Heart left ventricle (tissue), 13 donors: ENCODE measurements around the gene PTPRO.

ENCODE experiments used
- CTCF ChIP-seq, 12 donors: fragments of 200-600 bp; sonication (generic) in 4 of 12; IDR thresholded peaks; one replicate each; pipeline versions ENCODE4 v1.5.0 to v1.8.0; 2018 to 2022; ENCODE audit warnings: antibody characterized with exemption in 12 of 12, mild to moderate bottlenecking in 5 of 12
- POLR2A ChIP-seq, 2 donors: fragments of 450-650 bp; IDR thresholded peaks; one replicate each; pipeline ENCODE4 v1.6.1; 2017; ENCODE audit warnings: antibody characterized with exemption in 2 of 2, mild to moderate bottlenecking in 2 of 2, moderate library complexity in 2 of 2
- donor health status: ischemic (EF 13 %, LVEDD 7.1; RV severe dilation, severe dysfunction).
- donor health status: DM: no; HTN: yes; CAD: no.
- donor health status: DM: no; HTN: no; CAD: no.
- donor health status: ischemic (EF 25% LVEDD 6.9; RV normal size, moderate dysfunction).
- donor health status: ischemic (EF 25% LVEDD 5.7; RV mildly dilated, moderate dysfunction).
- donor health status: ischemic (EF 35%, LVEDD 5.7; RV mildly dilated, moderate dysfunction).
- donor health status: nonischemic (EF 11% LVEDD 7.7; RV severe dilation, severe dysfunction).
- donor health status: DM: yes; HTN: yes; CAD: no.
- donor health status: PGD.
- donor health status: ischemic (EF 29% LVEDD 5.4; RV normal size, mild dysfunction).
- donor health status: nonischemic (EF 23%, LVEDD 6.1; RV moderate dilation, normal function).

GRCh38 chr12:15356951-15357364 lies 34.6 kb downstream of the PTPRO start:
- TF ChIP-seq CTCF (IDR thresholded peaks at IDR 0.05): no peak
- TF ChIP-seq POLR2A (IDR thresholded peaks at IDR 0.05): no peak
